ENCODE data around the gene BICC1.

BICC1 gene, protein sequence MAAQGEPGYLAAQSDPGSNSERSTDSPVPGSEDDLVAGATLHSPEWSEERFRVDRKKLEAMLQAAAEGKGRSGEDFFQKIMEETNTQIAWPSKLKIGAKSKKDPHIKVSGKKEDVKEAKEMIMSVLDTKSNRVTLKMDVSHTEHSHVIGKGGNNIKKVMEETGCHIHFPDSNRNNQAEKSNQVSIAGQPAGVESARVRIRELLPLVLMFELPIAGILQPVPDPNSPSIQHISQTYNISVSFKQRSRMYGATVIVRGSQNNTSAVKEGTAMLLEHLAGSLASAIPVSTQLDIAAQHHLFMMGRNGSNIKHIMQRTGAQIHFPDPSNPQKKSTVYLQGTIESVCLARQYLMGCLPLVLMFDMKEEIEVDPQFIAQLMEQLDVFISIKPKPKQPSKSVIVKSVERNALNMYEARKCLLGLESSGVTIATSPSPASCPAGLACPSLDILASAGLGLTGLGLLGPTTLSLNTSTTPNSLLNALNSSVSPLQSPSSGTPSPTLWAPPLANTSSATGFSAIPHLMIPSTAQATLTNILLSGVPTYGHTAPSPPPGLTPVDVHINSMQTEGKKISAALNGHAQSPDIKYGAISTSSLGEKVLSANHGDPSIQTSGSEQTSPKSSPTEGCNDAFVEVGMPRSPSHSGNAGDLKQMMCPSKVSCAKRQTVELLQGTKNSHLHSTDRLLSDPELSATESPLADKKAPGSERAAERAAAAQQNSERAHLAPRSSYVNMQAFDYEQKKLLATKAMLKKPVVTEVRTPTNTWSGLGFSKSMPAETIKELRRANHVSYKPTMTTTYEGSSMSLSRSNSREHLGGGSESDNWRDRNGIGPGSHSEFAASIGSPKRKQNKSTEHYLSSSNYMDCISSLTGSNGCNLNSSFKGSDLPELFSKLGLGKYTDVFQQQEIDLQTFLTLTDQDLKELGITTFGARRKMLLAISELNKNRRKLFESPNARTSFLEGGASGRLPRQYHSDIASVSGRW

DNA sequence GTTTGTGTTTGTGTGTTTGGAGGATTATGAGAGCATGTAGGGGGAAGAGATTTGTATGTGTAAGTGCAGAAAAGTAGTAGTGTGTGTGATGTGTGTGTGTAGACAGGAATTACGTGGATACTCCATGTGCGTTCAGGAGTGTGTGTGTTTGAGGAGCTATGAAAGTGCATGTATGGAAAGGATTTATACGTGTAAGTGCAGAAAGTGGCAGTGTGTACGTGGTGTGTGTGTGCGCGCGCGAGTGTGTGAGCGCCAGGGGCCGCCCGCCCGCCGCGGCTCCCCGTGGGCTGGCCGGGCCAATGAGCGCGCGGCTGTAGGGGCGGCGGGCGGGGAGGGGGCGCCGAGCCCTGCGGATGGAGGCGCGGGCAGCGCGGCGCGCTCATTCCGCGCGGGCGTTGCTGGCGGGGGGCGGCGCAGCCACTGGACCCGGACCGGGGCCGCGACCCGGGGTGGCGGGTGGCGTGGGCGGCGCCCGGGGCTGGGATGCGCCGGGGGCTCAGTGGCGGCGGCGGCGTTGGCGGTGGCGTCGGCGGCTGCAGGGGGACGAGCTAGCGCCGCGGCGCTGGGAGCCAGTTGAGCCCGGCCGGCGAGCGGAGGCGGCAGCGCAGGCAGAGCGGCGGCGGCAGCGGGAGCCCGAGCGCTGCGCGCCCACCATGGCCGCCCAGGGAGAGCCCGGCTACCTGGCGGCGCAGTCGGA lies at the start of gene BICC1:
Gene BICC1, plus strand, starts transcription at position 382 of the 697 bp plus-strand sequence. Its CDS starts 272 bp downstream, at position 654.
- peak; percentile 12 for DNase-seq

DNA sequence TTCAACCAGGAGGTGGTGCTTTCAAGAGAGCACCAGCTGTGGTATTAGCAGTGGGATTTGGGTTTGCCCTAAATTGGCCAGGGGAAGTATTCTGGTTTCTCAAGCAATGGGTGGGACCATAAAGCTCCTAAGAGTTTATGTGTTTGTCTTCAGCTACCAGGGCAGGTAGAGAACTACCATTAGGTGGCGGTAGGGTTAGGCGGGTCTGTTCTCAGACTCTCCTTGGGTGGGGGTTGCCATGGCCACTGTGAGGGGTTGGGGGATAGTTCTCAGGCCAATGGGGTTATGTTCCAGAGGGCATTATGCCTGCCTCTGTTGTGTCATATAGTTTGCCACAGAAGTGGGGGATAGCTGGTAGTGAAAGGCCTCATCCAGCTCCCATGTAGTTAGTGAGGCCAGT lies 47.7 kb upstream of the BICC1 start:
- DNase-seq = no peak

DNA sequence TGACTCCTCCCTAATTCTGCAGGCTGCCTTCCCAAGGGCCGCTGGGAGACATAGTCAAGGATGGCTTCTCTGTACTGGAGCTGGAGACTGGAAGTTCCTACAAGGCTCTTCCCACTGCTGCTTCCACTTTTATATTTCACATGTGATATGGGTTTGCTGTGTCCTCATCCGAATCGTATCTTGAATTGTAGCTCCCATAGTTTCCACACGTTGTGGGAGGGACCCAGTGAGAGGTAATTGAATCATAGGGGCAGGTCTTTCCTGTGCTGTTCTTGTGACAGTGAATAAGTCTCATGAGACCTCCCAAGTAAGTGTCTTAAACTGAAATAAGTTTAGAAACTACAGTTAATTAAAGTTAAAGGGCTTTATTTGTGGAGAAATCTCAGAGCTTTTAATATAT lies 47.0 kb upstream of the BICC1 start:
- DNase-seq = peak; percentile 11

DNA sequence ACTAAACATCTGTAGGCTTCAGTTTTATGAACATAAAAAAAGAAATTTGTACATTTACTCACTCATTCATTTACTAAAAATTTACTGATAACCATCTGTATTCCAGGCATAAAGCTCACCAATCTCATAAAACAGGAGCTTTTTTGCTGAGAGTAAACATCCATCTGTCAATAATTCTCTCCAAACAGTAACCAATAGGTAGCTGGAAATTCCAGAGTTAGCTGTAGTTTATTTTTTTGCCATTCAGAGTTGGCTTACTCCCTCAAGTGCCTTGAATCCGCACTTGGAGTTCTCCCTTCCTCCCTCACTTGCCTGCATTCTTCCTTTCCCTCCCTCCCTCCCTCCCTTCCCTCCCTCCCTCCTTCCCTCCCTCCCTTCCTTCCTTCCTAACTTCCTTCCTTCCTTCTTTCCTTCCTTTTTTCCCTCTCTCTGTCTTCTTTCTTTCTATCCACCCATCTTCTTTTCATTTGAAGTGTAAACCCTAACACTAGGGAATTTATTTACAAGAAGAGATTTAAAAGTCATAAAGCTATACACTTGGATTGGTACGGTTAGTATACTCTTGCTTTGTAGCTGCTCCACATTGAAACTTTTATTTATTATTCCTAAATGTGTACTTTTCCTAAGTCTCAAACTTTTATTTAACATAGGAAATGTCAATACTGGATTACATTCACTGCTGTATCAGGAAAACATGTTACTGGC lies 44.6 kb upstream of the BICC1 start:
- DNase-seq = no peak

DNA sequence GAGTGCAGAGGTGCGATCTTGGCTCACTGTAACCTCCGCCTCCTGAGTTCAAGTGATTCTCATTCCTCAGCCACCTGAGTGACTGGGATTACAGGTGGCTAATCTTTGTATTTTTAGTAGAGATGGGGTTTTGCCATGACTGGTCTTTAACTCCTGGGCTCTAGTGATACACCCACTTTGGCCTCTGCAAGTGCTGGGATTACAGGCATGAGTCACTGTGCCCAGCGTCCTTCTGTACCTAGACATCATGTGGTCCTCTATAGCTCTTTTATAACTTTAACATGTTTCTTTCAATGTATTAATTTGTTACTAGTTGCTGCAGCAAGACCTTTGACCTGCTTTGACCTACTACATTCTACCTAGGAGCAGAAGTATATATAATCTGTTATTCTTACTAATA lies 38.7 kb upstream of the BICC1 start:
- DNase-seq = no peak

DNA sequence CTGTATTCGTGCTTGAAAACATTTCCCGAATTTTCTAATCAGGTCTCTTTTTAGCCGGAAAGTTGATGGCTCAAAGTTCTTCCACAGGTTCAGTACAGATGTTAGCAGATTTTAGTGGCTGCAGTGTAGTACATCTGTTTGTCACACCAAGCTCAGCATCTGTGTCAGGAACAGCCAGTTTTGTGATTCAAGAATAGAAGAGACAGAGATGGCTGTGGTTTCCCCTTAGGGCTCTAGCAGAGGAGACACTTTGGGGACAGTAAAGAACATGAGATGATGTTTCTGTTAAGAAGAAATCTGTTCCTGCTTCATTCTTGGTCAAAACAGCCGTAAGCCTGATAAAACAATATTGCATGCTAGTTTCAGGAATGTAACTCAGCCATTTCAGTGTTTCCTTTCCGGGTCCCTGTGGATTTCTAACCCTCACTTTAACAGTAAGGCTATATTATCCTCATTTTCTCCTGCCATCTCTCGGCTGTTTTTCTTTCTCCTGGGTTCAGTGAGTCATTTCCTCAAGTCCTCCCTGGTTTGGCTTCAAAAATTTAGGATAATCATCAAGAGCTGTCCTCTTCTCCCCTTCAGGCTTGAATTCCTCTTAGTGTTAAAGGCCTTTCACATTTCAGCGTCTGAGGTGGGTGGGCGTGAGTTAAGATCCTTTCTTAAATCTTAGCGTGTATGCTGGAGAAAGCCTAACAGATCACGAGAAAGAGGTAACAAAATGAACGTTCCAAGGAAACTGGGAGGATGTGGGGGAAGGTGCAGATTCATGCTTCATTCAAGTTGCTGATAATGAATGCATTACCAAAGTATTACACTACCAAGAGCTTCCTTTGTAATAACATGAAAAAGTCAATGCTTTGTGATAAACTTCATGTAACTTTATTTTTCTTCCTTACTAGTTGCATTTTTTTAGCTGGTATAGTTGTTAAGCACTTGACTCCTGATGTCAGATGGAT lies 37.1 kb upstream of the BICC1 start:
- DNase-seq = no peak

DNA sequence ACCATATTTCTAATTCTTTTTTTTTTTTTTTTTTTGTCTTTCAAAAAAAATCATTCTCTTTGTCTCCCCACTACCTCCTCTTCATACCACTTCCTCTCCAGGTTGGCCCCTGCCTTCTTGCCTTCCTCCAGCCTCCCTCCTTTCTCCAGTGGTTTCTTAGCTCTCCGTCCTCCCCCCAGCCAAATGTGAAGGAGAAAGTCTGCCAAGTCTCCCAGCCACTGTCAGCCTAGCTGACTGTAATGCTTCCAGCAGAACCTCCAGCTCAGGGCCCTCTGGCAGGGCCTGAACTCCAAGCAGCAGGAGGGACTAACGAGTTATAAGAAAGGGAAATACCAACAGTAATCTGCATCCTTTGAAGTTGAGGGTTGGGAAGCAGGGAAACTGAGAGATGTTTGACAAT lies 35.5 kb upstream of the BICC1 start:
- DNase-seq = no peak

DNA sequence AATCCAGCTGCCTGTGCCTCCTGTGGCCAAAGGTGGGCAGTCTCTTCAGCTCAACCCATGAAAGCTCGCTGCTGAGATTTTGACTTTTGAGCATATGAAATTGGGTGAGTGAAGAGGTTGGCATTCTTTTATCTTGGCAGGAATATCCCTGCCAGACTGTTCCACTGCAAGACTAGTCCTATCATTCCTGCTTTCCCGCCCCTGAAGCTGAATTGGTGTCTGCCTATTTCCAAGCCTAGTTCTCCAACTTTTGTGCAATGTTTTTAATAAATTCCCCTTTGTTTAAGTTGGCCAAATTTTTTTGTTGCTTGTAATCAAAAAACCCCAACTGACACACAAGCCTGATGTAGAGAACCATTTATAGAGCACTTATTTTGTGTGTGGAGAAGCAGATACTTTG lies 34.8 kb upstream of the BICC1 start:
- no peak for DNase-seq

DNA sequence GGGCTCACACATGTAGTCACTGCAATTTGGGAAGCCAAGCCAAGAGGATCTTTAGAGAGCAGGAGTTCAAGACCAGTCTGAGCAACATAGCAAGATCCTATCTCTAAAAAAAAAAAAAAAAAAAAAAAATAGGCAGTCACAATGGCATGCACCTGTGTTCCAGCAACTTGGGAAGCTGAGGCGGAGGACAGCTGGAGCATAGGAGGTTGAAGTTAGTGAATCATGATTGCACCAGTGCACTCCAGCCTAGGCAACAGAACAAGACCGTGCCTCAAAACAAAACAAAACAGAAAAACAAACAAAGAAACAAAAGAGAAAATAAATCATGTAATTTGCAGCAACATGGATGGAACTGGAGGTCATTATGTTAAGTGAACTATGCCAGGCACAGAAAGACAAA lies 33.6 kb upstream of the BICC1 start:
- DNase-seq = no peak

DNA sequence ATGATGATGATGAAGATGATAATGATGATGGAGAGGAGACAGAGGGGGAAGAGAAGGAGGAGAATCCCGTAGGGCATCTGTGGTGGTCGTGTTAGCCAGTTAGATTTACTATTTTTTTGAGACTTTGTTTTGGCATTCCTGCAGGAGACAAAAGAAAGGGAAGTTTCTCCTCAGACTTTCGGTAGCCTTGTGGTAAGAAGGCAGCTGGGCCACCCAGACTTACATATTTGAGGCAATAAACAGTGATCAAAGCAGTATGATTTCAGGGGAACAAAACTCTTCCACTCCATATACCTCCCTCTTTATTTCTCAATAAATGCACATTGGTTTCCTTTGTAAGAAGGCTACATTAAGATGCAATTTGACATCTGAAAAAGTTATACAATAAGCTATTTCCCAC lies 32.4 kb upstream of the BICC1 start:
- no peak for DNase-seq

DNA sequence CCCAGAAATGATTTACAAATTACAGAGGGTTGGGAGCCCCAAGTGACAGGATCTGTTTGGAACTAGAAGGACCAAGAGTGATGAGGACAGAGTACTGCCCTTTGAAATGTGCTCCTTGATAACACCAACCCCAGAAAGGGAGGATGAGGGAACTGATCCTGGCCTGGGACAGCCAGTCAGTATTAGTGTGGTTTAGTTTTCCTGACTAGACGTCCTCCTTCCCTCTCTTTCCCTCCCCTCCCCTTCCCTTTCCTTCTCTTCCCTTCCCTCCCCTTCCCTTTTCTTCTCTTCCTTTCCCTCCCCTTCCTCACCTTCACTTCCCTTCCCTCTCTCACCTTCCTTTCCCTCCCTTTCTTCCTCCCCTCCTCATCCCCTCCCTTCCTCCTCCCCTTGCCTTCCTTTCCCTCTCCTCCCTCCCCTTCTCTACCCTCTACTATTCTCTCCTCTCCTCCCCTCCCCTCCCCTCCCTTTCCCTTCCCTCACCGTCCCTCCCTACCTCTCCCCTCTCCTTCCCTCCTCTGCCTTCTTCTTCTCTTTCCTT lies 31.0 kb upstream of the BICC1 start:
- DNase-seq = no peak

DNA sequence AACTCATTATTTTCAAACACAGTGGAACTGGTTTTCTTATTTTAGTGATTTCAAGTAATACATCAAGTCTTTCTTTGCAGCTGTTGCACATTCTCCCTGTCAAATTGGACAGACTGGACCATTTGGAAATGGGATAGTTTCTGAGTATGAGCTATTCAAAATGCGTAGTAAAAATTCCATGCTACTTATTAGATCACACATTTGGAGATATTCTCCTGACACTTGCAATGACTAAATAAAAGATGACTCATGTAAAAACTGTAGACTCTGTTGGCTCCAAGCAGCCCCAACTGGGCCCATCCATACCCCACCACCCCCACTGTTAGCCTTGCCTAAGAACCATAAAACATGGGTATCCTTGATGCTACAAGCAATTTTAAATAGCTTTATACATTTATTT lies 25.9 kb upstream of the BICC1 start:
- DNase-seq = no peak

DNA sequence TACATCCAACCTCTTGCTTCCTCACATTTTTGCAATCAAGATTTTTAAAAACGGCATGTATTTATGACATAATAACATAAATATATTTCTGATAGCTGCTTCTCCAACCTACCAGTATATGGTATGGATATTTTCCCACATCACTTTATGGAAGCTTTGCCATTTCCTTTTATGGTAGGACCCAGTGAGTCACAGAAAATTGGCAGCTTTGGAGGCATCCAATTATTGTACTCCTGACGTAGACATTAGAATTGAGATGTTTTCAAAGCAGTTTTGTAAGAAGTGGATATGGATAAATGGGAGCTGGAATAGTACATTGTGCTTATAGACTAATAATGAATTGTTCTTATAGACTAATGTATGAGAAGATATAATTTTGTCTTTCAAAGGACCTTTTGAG lies 23.8 kb upstream of the BICC1 start:
- no peak for DNase-seq

DNA sequence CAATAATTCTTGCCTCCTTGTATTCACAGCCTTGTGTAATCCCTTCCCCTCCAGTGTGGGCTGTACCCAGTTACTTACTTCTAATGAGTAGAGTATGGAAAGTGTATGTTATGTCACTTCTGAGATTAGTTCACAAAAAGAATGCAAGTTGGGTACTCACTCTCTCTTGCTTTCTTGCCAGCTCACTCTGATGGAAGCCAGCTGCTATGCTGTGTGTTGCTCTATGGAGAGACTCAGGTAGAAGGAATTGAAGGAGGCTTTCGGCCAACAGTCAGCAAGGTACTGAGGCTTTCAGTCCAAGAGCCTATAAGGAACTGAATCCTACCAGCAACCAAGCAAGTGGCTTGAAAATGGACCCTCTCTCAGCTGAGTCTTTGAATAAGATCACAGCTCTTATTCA lies 9.7 kb upstream of the BICC1 start:
- DNase-seq = no peak

DNA sequence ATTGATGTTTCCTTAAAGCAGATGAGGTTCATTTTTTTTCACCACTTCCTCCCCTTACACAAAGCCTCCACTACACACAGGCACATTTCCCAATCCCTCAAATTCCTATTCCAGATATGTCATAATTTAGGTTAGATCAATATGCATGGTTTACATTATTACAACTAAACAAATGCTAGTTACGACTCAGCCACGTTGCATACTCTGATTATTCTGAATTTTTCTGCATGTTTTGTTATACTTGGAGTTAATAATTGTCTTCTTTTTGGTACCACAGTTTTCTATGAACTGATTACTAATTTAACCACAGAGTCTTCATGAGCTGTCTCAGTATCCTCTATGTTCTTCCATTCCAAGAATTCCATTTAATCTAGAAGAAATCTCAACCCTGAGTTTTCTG lies 4.4 kb upstream of the BICC1 start:
- no peak for DNase-seq

DNA sequence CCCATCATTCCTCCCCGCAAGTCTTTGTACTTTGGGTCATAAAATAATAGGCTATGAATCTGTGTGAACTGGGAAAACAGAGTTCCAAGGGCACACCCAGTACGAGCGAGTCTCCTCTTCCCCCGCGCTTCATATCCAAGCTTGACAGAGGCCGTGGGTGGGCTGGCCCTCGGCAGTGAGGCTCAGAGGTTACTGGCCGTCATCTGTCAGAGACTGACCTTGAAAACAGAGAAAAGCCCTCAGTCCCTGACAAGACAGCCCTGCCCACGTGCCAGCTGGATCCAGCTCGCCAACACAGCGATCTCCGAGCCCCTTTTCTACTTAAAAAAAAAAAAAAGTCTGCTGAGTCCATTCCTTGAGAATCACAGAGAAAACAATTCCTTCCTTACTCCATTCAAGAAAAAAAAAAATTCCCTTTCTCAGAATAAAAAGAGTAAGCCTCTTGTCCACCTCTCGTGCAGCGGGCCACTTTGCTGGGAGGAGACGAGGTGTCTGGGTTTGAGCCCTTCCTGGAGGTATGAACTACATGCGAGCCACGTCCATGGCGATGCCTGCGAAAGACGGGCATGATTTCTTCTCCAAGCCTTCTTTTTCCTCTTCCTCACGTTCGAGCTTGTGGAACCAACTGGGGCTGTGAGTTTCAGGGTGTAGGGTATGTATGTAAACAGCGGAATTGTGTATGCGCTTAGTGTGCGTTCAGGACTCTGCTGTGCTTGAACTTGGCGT lies 744 bp upstream of the BICC1 start:
- DNase-seq = no peak

DNA sequence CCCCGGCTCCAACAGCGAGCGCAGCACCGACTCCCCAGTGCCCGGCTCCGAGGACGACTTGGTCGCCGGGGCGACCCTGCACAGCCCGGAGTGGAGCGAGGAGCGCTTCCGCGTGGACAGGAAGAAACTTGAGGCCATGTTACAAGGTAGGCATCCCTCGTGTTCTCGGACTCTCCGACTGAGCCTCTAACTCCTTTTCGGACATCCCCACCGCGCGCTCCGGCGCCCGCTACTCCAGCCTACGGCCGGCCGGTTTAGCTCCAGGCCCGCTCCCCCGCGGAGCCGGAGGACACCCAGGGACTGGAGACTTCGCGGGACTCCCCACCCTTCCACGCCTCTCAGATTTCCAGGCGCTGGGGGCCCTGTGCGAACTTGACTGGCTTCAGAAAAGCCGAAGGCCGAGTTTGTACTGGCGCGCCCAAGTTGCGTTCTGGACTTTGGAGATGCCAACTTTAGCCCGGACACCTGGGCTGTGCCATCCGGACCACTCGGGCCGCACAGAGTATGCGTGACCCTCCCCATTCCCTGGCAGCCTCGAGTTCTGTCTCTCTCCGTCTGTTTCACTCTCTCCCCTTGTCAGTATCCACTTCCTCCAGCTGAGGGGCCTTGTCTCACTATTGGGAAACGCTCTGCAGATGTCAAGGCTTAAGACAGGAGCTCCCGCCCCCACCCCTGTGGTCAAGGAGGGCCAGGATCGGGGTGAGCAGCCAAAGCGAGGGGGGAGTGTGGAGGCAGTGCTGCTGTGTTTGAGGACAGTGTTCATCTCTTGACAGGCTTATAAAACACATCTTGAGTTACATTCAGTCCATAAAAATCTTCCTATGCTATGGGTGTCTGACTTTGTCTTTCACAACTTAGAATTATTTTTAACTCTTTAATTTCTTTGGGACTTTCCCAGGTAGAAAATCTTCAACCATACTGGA lies 777 bp downstream of the BICC1 start:
- DNase-seq = peak; percentile 41

DNA sequence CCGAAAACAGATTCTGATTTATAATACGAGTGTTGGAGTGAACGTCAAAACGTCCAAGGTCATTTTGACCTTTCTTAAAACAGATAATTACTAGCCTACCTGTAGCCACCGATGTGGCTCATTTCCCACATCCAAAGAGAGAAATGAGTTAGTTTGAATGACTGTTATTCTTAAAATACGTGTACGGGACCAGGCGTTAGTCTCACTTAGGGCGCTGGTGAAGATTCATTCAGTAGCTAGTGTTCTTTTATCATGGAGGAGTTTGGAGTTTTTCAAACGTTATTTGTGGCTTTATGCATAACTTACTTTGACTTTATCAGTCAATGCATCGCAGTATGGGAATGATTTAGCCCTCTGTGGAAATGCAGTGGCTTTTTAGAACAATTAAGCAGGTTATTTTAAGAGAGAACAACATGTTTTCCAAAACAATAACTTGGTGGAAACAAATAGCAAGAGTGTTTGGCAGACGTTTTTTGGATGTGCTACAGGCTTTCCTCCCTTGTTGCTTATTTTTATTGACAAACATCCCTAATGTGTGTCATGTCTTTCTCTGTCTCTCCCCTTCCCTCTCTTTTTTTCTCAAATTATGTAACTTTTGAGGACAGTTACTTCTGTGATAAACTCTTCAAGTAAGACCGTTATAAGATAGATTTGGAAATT lies 1.6 kb downstream of the BICC1 start:
- DNase-seq = no peak
